Tibial nerve (tissue), 4 donors: ENCODE results near the gene MAZ.

ENCODE experiments used
- EP300 ChIP-seq, 2 donors: sonication (generic); formaldehyde crosslinking; IDR thresholded peaks; one replicate each; pipeline ENCODE4 v1.6.1; 2017; ENCODE audit warnings: antibody characterized with exemption in 2 of 2, mild to moderate bottlenecking in 1 of 2
- TF ChIP-seq, protein P1 (sequence below), 5 experiments: fragments of 200-600 bp in 3 of 5; fragments of 450-650 bp in 2 of 5; sonication (generic) in 3 of 5; IDR thresholded peaks; one replicate each; pipeline ENCODE4 v1.5.1; 2016 to 2019; ENCODE audit warnings: antibody characterized with exemption in 5 of 5, mild to moderate bottlenecking in 3 of 5, moderate library complexity in 2 of 5

GRCh38 chr16:29790949-29791844 lies 15.1 kb upstream of the MAZ start:
- TF ChIP-seq, protein P1, sequence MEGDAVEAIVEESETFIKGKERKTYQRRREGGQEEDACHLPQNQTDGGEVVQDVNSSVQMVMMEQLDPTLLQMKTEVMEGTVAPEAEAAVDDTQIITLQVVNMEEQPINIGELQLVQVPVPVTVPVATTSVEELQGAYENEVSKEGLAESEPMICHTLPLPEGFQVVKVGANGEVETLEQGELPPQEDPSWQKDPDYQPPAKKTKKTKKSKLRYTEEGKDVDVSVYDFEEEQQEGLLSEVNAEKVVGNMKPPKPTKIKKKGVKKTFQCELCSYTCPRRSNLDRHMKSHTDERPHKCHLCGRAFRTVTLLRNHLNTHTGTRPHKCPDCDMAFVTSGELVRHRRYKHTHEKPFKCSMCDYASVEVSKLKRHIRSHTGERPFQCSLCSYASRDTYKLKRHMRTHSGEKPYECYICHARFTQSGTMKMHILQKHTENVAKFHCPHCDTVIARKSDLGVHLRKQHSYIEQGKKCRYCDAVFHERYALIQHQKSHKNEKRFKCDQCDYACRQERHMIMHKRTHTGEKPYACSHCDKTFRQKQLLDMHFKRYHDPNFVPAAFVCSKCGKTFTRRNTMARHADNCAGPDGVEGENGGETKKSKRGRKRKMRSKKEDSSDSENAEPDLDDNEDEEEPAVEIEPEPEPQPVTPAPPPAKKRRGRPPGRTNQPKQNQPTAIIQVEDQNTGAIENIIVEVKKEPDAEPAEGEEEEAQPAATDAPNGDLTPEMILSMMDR (IDR thresholded peaks at IDR 0.05), result no peak
- TF ChIP-seq EP300 (IDR thresholded peaks at IDR 0.05), result no peak
